K562 (cell line): ENCODE data around the gene CTDSP1. TPM values are rescaled to one million over a fixed set of nuclear protein-coding genes. Genes with fewer than 3 reads are reported as not detected.

Source experiments
- AFF4 ChIP-seq: sonication (generic); formaldehyde crosslinking; IDR thresholded peaks from 2 replicates; pipeline ENCODE4 v1.8.0; 2023; ENCODE audit warnings: mild to moderate bottlenecking, missing genetic modification reagents
- BCOR ChIP-seq: fragments of 450-650 bp; IDR thresholded peaks from 2 replicates; pipeline ENCODE4 v1.6.1; 2016
- CHAMP1 ChIP-seq: fragments of 450-650 bp; IDR thresholded peaks from 2 replicates; pipeline ENCODE4 v1.6.1; 2016; ENCODE audit warnings: mild to moderate bottlenecking
- CHD4 ChIP-seq: fragments of 200-600 bp; sonication (generic); IDR thresholded peaks from 3 replicates; pipeline ENCODE4 v1.6.1; 2012; ENCODE audit warnings: low read depth, mild to moderate bottlenecking, mixed read lengths, low read length, inconsistent platforms; ENCODE audit not compliant: insufficient read depth, insufficient replicate concordance, poor library complexity, severe bottlenecking
- CREB5 ChIP-seq: fragments of 250-450 bp; sonication (Bioruptor Pico); IDR thresholded peaks from 2 replicates; pipeline ENCODE4 v1.5.0; 2020; ENCODE audit warnings: mild to moderate bottlenecking
- CREM ChIP-seq: IDR thresholded peaks from 2 replicates; pipeline ENCODE4 v1.6.1; 2014; ENCODE audit warnings: antibody characterized with exemption, low read depth
- ELF2 ChIP-seq: fragments of 250-450 bp; sonication (Bioruptor Pico); IDR thresholded peaks from 2 replicates; pipeline ENCODE4 v1.5.0; 2021; ENCODE audit warnings: mild to moderate bottlenecking
- GABPB1 ChIP-seq: sonication (generic); formaldehyde crosslinking; IDR thresholded peaks from 2 replicates; pipeline ENCODE4 v1.8.0; 2022; ENCODE audit warnings: mild to moderate bottlenecking, missing genetic modification reagents
- GATAD2B ChIP-seq: fragments of 450-650 bp; IDR thresholded peaks from 2 replicates; pipeline ENCODE4 v1.6.1; 2017; ENCODE audit warnings: mild to moderate bottlenecking, borderline replicate concordance
- GTF2E2 ChIP-seq: fragments of 200-800 bp; sonication (Bioruptor generic); IDR thresholded peaks from 2 replicates; pipeline ENCODE4 v1.6.1; 2016; ENCODE audit warnings: missing genetic modification characterization, missing compliant biosample characterization
- HNRNPL ChIP-seq: fragments of 200-400 bp; formaldehyde crosslinking; IDR thresholded peaks from 2 replicates; pipeline ENCODE4 v1.6.1; 2017; ENCODE audit warnings: low read depth, mild to moderate bottlenecking, low read length
- MED1 ChIP-seq: sonication (generic); formaldehyde crosslinking; IDR thresholded peaks from 2 replicates; pipeline ENCODE4 v1.8.1; 2023; ENCODE audit warnings: missing genetic modification reagents, borderline replicate concordance
- MEF2D ChIP-seq: conservative IDR thresholded peaks from 2 replicates; pipeline ENCODE4 v1.6.1; 2016; ENCODE audit warnings: low read depth, missing genetic modification characterization, missing compliant biosample characterization
- PCBP1 ChIP-seq: fragments of 200-400 bp; formaldehyde crosslinking; IDR thresholded peaks from 2 replicates; pipeline ENCODE4 v1.6.1; 2018; ENCODE audit warnings: mild to moderate bottlenecking, low read depth, low read length; ENCODE audit not compliant: poor library complexity, severe bottlenecking
- RBM39 ChIP-seq: fragments of 200-400 bp; formaldehyde crosslinking; optimal IDR thresholded peaks from 2 replicates; pipeline ENCODE3; 2018; ENCODE audit warnings: low read depth, low read length
- SAFB ChIP-seq: fragments of 200-400 bp; formaldehyde crosslinking; IDR thresholded peaks from 2 replicates; pipeline ENCODE4 v1.6.1; 2017; ENCODE audit warnings: low read depth, low read length, borderline replicate concordance
- SMAD3 ChIP-seq: fragments of 450-650 bp; formaldehyde crosslinking; conservative IDR thresholded peaks from 2 replicates; pipeline ENCODE4 v1.4.0; 2020; ENCODE audit warnings: mild to moderate bottlenecking
- TEAD1 ChIP-seq, 2 experiments: fragments of 450-650 bp in 1 of 2; sonication (generic) in 1 of 2; formaldehyde crosslinking; IDR thresholded peaks; 2 replicates each; pipeline versions ENCODE4 v1.4.0 to v1.8.0; 2020 to 2022; ENCODE audit warnings: mild to moderate bottlenecking in 2 of 2, missing genetic modification reagents in 1 of 2
- ZFPM2 ChIP-seq: fragments of 250-450 bp; sonication (Bioruptor Pico); IDR thresholded peaks from 2 replicates; pipeline ENCODE4 v1.5.1; 2022; ENCODE audit warnings: mild to moderate bottlenecking
- ZNF24 ChIP-seq: fragments of 450-650 bp; IDR thresholded peaks from 2 replicates; pipeline ENCODE4 v1.6.1; 2016
- ZNF354B ChIP-seq: fragments of 250-450 bp; sonication (Bioruptor Pico); IDR thresholded peaks from 2 replicates; pipeline ENCODE4 v1.4.0; 2020
- ZNF561 ChIP-seq: fragments of 450-650 bp; formaldehyde crosslinking; conservative IDR thresholded peaks from 2 replicates; pipeline ENCODE4 v1.4.0; 2020; ENCODE audit warnings: mild to moderate bottlenecking, moderate library complexity
- ZNF583 ChIP-seq: fragments of 250-450 bp; sonication (Bioruptor Pico); IDR thresholded peaks from 2 replicates; pipeline ENCODE4 v1.4.0; 2020
- polyA plus RNA-seq, 8 experiments: library from polyadenylated mRNA; depleted of rRNA in 4 of 8; stranded (reverse) in 5 of 8; unstranded in 3 of 8; fragments of >200 nt; fragmentation: Nextera tagmentation in 2 of 8; fragmentation: Illumina TruSeq in 1 of 8; extraction: Ambion mirVana in 2 of 8; extraction: Trizol in 1 of 8; gene quantifications; 2 replicates each; pipeline versions ENCODE4 v1.2.1 to v1.2.3, GENCODE V29; 2011 to 2014; ENCODE audit warnings: inconsistent platforms in 1 of 8, missing spikeins in 1 of 8
- total RNA-seq, 7 experiments: library from RNA; depleted of rRNA in 6 of 7; stranded (reverse); fragments of >200 nt in 6 of 7; fragmentation: Illumina TruSeq in 2 of 7; extraction: Trizol in 2 of 7; gene quantifications; 2 replicates each; pipeline versions ENCODE4 v1.2.1 to v1.2.3, GENCODE V29; 2011 to 2021; ENCODE audit warnings: low replicate concordance in 1 of 7

CTDSP1 gene
- total and polyA plus RNA-seq, 9 of the 15 experiments (the other 6 are each of a cell fraction or from before 2014, with no cell fraction given), result 2.4 to 74.8 (median 45.8) TPM

- TF ChIP-seq ZNF24, result no peak
- no peak for TF ChIP-seq MEF2D (tag)
- peak; percentile 57 for TF ChIP-seq CHD4
- no peak for TF ChIP-seq RBM39
- TF ChIP-seq ZFPM2 (CRISPR knock-in tag), result no peak
- peak; percentile 71; the same call in 1 of the 2 replicates for TF ChIP-seq GTF2E2 (tag)
- no peak for TF ChIP-seq MED1 (CRISPR knock-in tag)
- peak; percentile 57; the same call in 1 of the 2 replicates for TF ChIP-seq HNRNPL
- TF ChIP-seq CREM, result no peak; the same call in 1 of the 2 replicates
- no peak for TF ChIP-seq ZNF561 (CRISPR knock-in tag)
- no peak for TF ChIP-seq GABPB1 (CRISPR knock-in tag)
- TF ChIP-seq SMAD3 (CRISPR knock-in tag), result no peak
- TF ChIP-seq GATAD2B, result no peak
- 0 out of 2 replicates have a peak, but pooled peaks have one; percentile 53 for TF ChIP-seq ELF2 (CRISPR knock-in tag)
- no peak for TF ChIP-seq ZNF583
- TF ChIP-seq CHAMP1, result no peak
- no peak for TF ChIP-seq AFF4 (CRISPR knock-in tag)
- no peak for TF ChIP-seq ZNF354B (CRISPR knock-in tag)
- no peak for TF ChIP-seq SAFB
- TF ChIP-seq PCBP1, result peak; percentile 51
- TF ChIP-seq BCOR, result peak; percentile 96
- peak in 1 of 2 experiments; percentile 89; a peak in 2 of 4 replicates for TF ChIP-seq TEAD1 (CRISPR knock-in tag; IDR thresholded peaks at IDR 0.05)
- no peak for TF ChIP-seq CREB5 (CRISPR knock-in tag)
Measured at GRCh38 chr2:218397820-218398436, 1.7 kb upstream of the CTDSP1 start (continued).
